D341Med (cell line): ENCODE results near the gene RRAS2.
"Not testable (repeated sequence)": the region's sequence is repeated elsewhere in the genome, so short reads cannot be mapped to it uniquely, and the experiment has no call there.

Experiments used
- DNase-seq: peaks from one replicate; pipeline ENCODE4 v3.0.0; 2012; ENCODE audit warnings: low spot score

The RRAS2 gene

GRCh38 chr11:14371249-14371648 lies 12.3 kb upstream of the RRAS2 start:
- no peak for DNase-seq

- no peak for DNase-seq
Observed at GRCh38 chr11:14370496-14370895, 11.5 kb upstream of the RRAS2 start.

- DNase-seq = no peak
Observed at GRCh38 chr11:14369598-14369997, 10.6 kb upstream of the RRAS2 start.

- DNase-seq = no peak
Observed at GRCh38 chr11:14366936-14367335, 8.0 kb upstream of the RRAS2 start.

- no peak for DNase-seq
Observed at GRCh38 chr11:14364322-14364721, 5.3 kb upstream of the RRAS2 start.

- DNase-seq = no peak
Observed at GRCh38 chr11:14362611-14363010, 3.6 kb upstream of the RRAS2 start.

GRCh38 chr11:14361951-14362350 lies 3.0 kb upstream of the RRAS2 start:
- no peak for DNase-seq

- DNase-seq = no peak
Observed at GRCh38 chr11:14360976-14361375, 2.0 kb upstream of the RRAS2 start.

GRCh38 chr11:14359501-14360031 lies 583 bp upstream of the RRAS2 start:
- no peak for DNase-seq

- peak; percentile 79 for DNase-seq
Observed at GRCh38 chr11:14357881-14358728, 878 bp downstream of the RRAS2 start.

- no peak for DNase-seq
Observed at GRCh38 chr11:14356342-14356741, 2.6 kb downstream of the RRAS2 start.

GRCh38 chr11:14354604-14355003 lies 4.4 kb downstream of the RRAS2 start:
- not testable (repeated sequence) for DNase-seq

- DNase-seq = no peak
Observed at GRCh38 chr11:14350716-14351238, 8.2 kb downstream of the RRAS2 start.

GRCh38 chr11:14350215-14350614 lies 8.8 kb downstream of the RRAS2 start:
- DNase-seq = no peak

GRCh38 chr11:14347991-14348390 lies 11.0 kb downstream of the RRAS2 start:
- DNase-seq = no peak

- no peak for DNase-seq
Observed at GRCh38 chr11:14347494-14347893, 11.5 kb downstream of the RRAS2 start.

- no peak for DNase-seq
Observed at GRCh38 chr11:14346303-14346955, 12.6 kb downstream of the RRAS2 start.

- no peak for DNase-seq
Observed at GRCh38 chr11:14345668-14346067, 13.3 kb downstream of the RRAS2 start.

- DNase-seq = not testable (repeated sequence)
Observed at GRCh38 chr11:14345016-14345415, 14.0 kb downstream of the RRAS2 start.

- DNase-seq = no peak
Observed at GRCh38 chr11:14342906-14343305, 16.1 kb downstream of the RRAS2 start.

GRCh38 chr11:14341968-14342367 lies 17.0 kb downstream of the RRAS2 start:
- no peak for DNase-seq

- DNase-seq = no peak
Observed at GRCh38 chr11:14340721-14341120, 18.3 kb downstream of the RRAS2 start.

- DNase-seq = no peak
Observed at GRCh38 chr11:14339356-14339755, 19.6 kb downstream of the RRAS2 start.
